Fibroblast of peridontal ligament (primary cell): ENCODE measurements around the gene GPR32.
"Not testable (repeated sequence)": the region's sequence is repeated elsewhere in the genome, so short reads cannot be mapped to it uniquely, and the experiment has no call there.

ENCODE experiments used
- DNase-seq: peaks from one replicate; pipeline ENCODE4 v3.0.0-alpha.2; 2010; ENCODE audit errors: extremely low read depth

GPR32 gene

GRCh38 chr19:50770164-50770563, at the start of gene GPR32:
Gene GPR32, plus strand, starts transcription at chr19:50770464. Its CDS starts 137 bp downstream, at chr19:50770601.
- not testable (repeated sequence) for DNase-seq

- DNase-seq: peak; percentile 33
Observed at GRCh38 chr19:50720921-50721381, 49.3 kb upstream of the GPR32 start.

DNA sequence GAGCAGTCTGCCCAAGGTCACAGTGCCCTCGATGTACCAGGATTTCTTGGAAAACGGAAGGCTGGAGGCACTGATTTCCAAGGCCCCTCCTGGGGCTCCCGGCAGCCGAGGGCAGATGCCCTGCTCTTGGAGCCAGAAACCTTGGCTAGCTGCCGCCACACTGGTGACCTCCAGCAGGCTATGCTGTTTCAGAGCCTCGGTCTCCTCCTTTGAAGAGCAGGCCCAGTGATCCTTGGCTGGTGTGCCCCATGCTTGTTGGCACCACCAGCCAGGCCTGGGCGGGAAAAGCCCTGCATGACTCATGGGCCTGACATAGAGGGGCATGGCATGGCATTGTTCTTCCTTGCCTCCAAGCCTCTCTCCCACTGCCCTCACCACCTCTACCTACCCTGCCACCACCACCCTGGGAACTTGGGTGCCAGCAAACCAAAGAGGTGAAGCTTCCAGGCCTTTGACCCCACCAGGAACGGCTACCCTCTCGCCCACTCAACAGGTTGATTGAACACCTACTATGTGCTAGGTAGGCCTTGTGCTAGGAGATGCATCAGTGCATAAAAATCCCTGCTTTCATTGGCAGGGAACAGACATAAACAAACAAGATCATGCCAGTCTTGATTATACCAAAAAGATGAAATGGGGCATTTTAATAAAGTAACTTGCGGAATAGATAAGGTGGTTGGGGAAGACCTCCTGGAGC, 48.7 kb upstream of the GPR32 start:
- no peak for DNase-seq

GRCh38 chr19:50722201-50723013, 47.9 kb upstream of the GPR32 start:
- DNase-seq: no peak

- DNase-seq: peak; percentile 68
Observed at GRCh38 chr19:50723069-50723468, 47.2 kb upstream of the GPR32 start, which contains the start of gene CLEC11A. Gene CLEC11A, plus strand, starts transcription at chr19:50723364. Its CDS starts 162 bp downstream, at chr19:50723526.

DNA sequence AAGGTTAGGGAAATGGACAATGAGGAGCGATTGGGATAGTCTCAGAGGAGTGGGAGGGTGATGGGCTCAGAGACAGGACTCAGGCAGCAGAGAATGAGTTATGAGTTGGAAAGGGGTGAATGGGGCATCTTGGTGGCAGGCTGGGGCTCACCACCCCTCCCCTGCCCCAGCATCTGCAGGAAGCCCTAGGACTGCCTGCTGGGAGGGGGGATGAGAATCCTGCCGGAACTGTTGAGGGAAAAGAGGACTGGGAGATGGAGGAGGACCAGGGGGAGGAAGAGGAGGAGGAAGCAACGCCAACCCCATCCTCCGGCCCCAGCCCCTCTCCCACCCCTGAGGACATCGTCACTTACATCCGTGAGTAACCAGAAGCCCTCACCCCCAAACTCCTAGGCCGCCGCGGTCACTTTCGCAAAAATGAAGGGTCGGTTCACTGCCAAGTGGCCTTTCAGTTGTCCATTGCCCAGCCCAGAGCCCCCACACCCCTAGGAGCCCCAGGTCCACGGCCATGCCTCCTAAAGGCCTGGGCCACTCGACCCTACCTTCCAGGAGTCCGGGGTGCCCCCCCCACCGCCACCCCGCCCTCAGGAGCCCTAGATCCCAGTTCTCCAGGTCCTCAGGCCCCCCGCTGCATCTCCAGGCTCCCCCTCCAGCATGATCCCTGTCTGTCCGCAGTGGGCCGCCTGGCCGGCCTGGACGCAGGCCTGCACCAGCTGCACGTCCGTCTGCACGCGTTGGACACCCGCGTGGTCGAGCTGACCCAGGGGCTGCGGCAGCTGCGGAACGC, 46.3 kb upstream of the GPR32 start:
- no peak for DNase-seq

- peak; percentile 99 for DNase-seq
Observed at GRCh38 chr19:50724522-50725217, 45.6 kb upstream of the GPR32 start.

- no peak for DNase-seq
Observed at GRCh38 chr19:50725218-50725910, 44.9 kb upstream of the GPR32 start.

- DNase-seq: no peak
Observed at GRCh38 chr19:50725911-50726230, 44.4 kb upstream of the GPR32 start.

- DNase-seq: peak; percentile 47
Observed at GRCh38 chr19:50728084-50728737, 42.1 kb upstream of the GPR32 start.

DNA sequence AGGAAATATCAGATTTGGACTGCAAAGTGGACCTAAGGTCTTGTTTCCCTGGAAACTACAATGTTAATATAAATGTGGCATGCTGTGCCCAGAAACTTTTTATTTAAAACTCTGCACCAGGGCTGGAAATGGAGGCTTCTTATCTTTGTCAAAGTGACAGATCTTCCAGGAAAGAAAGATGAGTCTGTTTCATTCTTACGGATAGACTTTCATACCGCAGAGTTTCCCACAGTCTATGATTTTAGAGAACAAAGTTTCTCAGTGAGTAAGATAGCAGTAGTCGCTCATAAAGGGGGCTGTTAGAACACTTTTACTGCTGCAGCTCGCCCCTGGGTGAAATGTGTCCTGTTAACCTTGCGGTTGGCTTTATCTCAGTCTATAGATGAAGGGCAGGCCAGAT, 40.4 kb upstream of the GPR32 start:
- DNase-seq: no peak

GRCh38 chr19:50735869-50736268, 34.4 kb upstream of the GPR32 start:
- DNase-seq: no peak

DNA sequence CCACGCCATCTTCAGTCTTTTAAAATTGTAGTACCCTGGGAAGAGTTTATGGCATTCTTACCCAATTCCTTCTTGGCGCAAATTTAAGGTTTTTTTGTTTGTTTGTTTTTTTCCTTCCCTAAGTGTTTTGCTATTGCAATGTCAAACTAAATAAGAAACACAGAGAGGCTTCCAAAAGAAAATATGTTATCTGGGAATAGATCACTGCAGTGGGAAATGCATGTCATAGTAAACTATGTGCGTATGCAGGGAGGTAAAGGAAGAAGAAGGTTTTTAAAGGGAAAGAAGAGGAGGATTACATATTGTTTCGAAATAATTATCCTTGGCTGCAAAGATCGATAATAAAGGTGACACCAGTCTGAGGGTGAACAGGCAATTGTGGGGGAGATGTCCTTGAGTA, 33.9 kb upstream of the GPR32 start:
- DNase-seq: no peak

GRCh38 chr19:50739132-50739913, 30.9 kb upstream of the GPR32 start:
- DNase-seq: no peak

DNA sequence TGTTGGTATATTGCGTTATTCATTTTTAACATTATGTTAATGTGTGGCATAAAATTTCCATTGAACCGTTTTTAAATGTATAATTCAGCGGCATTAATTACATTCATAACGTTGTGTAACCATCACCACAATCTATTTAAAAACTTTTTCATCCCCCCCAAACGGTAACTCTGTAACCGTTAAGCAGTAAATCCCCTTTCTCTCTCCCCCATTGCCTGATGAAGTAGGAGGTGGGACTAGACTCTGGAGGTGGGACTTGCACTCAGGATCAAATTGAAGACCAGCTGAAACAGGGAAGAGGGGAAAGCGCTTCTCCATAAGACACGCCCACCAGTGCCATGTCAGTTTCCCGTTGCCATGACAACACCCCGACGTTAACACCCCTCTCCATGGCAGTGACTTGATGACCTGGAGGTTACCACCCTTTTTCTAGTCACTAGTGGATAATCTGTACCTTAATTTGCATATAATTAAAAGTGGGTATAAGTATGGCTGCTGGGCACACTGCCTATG, 30.3 kb upstream of the GPR32 start:
- DNase-seq: no peak

DNA sequence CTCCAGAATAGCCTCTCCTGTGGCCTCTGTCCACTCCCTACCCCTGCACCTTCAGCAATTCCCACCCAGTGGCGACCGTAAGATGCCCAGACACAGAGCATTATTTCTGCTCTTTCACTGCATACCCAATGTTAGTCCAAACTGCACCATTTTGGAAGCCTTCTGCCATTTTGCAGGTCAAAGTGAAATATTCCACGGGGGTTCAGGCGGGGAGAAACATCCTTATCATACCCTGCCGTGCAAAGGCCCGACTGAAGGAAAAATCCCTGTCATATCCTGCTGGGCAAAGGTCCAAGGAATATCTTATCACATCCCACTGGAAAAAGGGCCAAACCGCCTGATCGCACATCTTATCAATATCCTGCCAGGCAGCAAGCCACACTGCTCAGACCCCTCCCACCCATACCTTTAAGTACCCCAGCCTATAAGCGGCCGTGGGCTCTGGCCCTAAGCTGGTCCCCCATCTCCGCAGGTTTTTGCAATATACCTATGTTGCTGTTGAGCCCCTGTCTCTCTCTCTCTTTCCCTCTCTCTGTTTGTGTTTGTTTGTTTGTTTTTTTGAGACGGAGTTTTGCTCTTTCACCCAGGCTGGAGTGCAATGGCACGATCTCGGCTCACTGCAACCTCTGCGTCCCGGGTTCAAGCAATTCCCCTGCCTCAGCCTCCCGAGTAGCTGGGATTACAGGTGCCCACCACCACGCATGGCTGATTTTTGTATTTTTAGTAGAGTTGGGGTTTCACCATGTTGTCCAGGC, 28.9 kb upstream of the GPR32 start:
- no peak for DNase-seq

GRCh38 chr19:50743537-50743936, 26.7 kb upstream of the GPR32 start:
- no peak for DNase-seq

DNA sequence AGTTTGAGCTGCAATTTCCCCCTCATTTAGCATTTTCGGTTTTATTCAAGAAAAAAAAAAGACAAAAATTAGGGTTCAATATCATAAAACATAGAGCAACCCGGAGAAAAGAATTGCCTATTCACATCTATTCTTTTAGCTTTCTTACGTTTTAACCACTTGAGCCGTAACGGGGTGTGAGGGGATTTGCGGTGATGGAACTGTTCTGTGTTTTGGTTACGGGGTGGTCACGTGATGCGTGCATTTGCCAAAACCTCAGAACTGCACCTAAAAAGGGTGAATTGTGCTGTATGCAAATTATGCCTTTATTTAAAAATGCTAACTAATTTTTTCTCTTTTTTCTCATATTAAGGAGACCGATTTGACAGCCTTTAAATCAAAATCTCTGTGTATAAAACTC, 25.0 kb upstream of the GPR32 start:
- DNase-seq: no peak

GRCh38 chr19:50747141-50747540, 23.1 kb upstream of the GPR32 start:
- DNase-seq: not testable (repeated sequence)
